GDM1 (cell line): ENCODE data around the gene RPS6KC1.
"Not testable (repeated sequence)": the region's sequence is repeated elsewhere in the genome, so short reads cannot be mapped to it uniquely, and the experiment has no call there.

ENCODE experiments used
- DNase-seq: peaks from one replicate; lab custom pipeline; 2025; lab: John Stamatoyannopoulos, UW

Gene RPS6KC1

DNA sequence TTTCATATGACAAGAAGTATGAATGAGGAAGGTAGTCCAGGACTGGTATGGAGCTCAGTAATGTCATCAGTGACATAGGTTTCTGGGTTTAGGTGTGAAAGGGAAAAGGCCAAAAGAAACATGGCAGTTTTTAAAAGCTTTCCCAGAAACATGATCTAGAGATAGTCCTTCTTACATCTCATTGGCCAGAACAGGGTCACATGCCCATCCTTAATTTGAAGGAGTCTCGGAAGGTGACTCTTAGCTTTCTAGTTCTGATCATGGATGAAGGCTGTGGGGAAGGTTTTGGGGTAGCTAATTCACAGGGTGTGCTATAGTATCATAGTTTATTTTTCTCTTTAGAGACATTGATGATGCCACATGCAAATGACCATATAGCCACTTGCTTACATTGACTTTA is 55.3 kb downstream of the RPS6KC1 start:
- DNase-seq: no peak

DNA sequence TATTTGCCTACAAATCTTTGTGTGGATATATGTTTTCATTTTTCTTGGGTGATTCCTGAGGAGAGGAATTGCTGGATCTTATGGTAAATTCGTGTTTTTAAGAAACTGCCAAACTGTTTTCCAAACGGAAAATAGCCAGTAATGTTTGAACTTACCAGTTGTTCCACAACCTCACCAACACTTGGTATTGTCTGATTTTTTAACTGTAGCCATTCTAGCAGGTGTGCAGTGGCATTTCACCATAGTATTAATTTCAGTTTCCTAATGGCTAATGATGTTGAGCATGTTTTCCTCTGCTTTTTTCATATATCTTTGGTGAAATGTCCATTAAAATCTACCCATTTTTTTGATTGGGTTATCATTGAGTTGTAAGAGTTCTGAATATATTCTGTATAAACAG is 56.6 kb downstream of the RPS6KC1 start:
- DNase-seq: no peak

DNA sequence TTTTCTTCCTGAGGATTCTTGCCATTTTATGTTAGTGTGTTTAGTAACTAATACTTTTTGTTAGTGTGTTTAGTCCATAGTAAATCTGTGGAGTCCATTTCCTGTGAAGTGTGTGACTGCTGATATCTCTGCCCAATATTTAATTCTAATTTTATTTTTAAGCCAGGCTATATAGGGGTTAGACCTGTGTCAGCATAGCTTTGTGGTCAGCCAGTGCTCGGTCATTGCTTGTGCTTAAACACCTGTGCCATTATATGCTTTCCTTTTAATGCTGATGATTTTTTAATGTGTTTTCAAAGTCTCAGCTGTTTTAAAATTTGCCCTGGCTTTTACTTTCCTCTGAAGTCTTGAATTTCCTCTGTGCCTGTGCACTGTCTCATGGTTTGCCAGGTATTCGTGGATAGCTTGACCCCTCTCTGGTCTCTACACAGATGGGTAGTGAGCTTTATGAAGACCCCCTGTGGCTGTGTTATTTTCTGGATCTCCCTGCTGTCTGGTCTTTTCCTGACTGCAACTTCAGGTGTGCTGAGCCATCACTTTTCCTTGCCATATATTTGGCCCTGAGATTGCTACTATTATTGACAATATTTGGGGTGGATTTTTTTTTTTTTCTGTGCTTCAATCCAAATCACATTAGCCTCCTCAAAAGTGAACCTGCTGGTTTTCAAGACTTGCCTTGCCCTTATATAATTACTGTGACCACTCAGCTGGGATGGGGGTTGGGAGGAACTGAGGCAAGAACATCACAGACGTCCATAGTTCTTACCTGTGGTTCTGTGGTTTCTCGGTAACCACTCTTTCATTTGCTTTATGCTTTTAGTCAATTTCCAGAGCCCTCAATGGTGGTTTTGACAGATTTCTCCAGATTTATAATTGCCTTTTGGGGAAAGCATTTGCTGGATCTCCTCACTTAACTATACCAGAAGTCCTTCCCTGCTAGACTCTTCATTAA is 59.6 kb downstream of the RPS6KC1 start:
- no peak for DNase-seq

DNA sequence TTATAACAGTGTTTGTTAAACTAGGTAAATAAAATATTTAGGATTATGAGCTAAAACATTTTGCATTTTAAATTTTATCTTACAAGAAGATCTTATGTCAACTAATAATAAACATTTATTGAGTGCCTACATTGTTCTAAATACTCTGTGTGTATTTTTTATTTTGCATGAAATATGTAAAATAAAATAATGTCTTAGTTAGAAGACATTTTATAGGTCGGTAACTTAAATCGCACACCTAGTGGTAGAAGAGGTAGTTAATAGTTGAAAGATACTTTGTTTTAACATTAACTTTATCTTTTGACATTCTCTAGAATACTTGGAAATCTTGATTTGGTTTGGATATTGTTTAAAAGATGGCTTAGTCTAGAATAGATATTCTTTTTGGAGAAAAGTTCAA is 60.5 kb downstream of the RPS6KC1 start:
- DNase-seq: no peak

DNA sequence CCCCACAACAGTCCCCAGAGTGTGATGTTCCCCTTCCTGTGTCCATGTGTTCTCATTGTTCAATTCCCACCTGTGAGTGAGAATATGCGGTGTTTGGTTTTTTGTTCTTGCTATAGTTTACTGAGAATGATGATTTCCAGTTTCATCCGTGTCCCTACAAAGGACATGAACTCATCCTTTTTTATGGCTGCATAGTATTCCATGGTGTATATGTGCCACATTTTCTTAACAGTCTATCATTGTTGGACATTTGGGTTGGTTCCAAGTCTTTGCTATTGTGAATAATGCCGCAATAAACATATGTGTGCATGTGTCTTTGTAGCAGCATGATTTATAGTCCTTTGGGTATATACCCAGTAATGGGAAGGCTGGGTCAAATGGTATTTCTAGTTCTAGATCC is 61.7 kb downstream of the RPS6KC1 start:
- DNase-seq: not testable (repeated sequence)

DNA sequence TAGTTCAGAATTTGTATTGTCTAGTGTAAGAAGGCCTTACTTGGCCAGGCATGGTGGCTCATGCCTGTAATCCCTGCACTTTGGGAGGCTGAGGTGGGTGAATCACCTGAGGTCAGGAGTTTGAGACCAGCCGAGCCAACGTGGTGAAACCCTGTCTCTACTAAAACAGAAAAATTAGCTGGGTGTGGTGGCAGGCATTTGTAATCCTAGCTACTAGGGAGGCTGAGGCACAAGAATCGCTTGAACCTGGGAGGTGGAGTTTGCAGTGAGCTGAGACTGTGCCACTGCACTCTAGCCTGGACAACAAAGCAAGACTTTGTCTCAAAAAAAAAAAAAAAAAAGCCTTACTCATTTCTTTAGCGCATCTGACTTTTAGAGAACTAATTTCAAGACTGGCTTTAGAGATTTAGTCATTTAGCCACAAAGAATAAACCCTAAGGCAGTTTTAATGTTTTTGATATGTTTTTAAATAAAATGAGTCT is 66.7 kb downstream of the RPS6KC1 start:
- not testable (repeated sequence) for DNase-seq

DNA sequence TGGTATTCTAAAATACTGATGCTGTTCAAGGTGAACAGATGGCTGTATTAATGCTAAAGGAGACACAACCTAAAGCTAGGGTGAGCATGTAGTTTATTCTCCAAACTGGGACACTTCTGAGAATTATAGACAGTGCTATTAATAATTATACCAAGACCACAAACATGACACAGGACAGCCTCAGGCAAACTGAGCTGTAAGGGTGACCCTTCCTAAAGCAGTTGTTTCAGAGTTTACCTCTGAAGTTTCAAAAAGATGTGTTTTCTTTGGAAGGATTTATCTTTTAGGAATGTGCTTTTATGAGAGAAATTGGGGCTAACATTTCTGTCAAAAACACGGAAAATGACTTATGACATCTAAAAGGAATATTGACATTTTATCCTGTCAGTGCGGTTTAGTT is 68.8 kb downstream of the RPS6KC1 start:
- no peak for DNase-seq

DNA sequence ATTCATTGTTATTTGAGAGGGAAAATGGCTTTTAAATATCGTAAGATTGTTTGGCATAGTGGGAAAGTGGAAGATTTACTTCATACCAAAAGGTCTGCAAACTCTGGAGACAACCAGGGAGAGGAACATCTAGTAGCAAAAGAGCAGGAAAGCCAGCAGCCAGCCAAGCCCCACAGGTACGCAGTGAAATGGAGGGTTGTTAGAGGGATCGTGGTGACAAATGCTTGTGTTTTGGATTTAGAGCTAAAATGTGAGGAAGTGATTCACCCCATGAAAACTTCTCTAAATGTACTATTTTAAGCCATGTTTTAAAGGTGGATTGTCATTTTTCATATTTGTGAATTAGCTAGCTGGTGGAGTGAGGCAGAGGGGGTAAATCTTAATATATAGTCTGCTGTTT is 69.3 kb downstream of the RPS6KC1 start:
- no peak for DNase-seq

DNA sequence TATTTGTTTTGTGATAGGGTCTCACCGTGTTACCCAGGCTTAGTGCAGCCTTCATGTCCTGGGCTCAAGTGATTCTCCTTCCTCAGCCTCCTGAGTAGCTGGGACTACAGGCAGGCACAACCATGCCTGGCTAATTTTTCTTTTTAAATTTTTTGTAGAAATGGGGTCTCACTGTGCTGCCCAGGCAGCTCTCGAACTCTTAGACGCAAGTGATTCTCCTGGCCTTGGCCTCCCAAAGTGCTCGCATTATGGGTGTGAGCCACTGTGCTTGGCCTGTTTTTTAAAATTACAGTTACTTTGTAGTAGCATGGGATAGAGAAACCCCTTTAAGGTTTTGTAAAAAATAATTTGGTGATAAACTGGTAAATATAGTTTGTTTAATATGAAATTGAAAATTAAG is 69.9 kb downstream of the RPS6KC1 start:
- no peak for DNase-seq

DNA sequence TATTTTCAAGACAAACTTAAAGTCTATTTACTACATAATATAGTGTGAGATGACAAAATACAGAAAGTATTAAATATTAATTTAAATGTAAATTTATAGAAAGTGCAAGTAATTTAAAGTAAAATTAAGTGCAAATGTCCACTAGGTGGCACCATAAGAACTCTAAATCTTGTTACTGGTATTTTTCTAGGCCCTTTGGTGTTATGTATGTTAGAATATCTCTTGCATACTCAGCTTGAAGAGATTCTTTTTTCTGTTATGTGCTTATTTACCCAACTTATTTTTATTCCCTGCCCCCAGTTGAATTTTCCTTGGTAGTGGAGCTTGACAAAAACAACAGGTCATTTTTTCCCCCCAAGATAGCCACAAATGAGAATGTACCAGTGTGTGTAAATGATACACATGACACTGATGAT is 71.5 kb downstream of the RPS6KC1 start:
- no peak for DNase-seq

DNA sequence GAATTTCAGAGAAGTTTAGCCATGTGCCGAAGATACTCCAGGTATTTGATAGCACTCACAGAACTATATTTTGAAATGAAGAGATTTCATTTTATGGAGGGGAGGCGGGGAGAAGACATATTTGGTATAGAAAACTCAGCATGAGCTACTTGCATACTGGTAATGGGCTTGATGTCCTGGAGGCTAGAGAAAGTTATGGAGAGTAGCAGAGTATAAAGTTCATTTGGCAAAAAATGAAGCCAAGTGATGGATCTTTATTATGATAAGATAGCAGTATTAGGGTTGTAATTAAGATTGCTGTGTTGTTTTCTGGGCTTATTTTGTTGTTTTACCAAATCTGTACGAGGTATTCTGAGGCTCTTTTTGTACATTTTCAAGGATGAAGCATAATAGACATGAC is 72.0 kb downstream of the RPS6KC1 start:
- DNase-seq: no peak

DNA sequence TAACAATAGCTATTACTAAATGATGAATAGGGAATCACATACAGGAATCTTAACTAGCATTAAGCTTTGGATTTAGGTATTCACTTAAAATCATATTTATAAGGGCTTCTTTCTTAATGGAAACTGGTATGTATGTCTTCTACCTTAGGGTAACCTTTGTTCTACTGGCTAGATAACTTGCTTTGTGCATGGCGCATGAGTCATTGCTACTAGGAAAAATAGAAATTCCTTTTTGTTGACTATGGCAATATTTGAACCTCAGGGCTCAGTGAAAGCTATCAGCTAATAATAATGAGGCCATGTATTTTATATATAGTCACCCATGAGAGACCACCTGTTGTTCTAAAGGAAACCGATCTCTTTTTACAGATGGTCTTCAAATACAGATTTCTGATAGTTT is 72.5 kb downstream of the RPS6KC1 start:
- DNase-seq: no peak

DNA sequence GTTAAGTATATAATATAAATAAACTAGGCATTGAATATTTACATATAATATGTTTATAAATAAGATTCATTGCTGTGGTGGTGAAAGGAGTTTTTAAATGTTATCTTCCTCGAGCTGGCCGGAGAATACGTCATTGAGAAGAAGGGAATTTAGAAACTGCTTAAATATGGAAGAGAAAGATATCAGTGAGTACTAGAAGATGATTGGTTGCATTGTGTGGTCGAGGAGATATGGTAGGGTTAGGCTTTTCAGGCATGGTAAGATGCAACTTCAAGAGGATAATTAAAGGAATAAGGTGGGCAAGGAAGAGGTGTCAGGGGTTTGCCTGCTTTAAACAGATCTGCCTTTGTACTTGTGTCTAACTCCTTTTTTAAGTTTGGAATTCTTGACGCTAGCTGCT is 73.5 kb downstream of the RPS6KC1 start:
- DNase-seq: no peak

DNA sequence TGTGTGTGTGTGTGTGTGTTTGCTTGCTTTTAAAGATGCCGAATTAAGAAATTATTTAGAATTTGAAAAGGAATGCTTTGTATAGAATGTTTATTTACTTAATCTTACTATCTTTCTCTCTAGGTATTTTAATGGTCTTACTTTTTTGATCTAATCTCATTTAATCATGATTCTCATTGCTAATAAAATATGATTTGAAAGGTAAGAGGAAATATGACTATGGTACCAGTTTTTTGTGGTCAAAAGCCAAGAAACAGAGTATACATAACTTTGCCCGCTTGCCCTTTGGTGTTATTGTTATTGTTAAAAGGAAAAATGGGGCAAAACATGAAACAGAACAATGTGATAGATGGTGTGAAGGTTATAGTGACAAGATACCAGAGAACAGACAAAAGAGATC is 74.6 kb downstream of the RPS6KC1 start:
- no peak for DNase-seq

DNA sequence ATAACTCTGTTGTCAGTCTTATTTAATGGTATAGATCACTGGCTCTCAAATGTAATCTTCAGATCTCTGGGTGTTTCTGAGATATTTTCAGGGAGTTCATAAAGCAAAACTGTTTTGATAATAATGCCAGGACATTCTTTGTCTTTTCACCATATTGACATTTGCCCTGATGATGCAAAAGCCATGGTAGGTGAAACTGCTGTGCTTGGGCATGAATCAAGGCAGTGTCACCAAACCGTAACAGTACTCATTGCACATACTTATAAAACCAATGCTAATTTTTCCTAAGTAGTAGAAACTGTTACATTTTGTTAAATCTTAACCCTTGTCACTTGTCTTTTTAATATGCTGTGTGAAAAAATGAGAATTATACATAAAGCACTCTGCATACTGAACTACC is 76.0 kb downstream of the RPS6KC1 start:
- DNase-seq: no peak

DNA sequence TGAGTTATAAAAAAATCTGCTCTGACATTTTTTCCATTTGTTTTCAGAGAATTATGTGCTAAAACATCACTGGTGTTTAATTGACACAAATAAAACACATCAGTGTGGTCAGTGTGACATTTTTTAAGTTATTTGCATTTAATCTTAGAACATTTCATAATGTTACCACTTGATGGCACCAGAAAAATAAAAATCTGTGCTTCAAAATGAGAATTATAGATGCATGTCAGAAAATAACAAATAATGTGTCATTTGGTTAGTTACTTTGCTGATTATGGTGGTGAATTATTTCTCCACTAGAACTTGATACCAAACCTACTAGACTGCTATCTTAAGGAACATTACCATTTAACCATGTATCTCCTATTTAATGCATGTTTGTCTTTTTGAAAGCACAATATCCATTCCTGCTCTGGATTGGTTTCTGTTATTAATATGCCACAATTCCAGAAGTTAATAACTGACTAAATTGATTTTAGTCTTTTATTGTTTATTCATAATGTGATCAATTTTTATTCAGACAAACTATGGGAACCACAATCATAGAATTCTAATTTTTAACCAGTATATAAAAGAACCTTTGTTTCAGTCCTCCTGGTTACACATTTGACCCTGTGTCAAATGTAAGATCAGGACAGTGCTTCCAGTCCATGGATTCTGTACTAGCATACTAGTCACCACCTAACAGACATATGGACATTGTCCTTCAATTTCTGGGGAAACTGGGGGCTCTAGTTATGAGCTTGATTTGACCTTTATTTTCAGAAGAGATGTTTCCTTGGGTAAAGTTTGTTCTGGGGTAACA is 81.0 kb downstream of the RPS6KC1 start:
- no peak for DNase-seq

DNA sequence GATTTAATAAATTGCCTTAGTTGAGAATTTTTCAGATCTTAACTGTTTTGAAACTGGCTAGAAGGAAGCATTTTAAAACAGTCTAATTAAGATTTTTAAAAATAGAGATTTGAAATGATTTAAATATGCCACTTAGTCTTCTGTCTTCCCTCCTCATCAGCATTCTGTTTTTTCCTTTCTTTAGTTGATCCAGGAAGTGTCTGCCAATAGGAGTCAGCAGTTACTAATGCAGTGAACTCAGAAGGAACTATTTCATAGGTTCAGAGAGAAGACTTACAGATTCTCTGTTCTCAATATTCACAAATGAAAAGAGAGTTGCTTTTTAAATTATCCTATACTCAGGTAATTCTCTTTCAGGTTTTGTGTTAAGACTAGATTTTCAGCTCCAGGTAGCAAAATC is 84.5 kb downstream of the RPS6KC1 start:
- DNase-seq: no peak

DNA sequence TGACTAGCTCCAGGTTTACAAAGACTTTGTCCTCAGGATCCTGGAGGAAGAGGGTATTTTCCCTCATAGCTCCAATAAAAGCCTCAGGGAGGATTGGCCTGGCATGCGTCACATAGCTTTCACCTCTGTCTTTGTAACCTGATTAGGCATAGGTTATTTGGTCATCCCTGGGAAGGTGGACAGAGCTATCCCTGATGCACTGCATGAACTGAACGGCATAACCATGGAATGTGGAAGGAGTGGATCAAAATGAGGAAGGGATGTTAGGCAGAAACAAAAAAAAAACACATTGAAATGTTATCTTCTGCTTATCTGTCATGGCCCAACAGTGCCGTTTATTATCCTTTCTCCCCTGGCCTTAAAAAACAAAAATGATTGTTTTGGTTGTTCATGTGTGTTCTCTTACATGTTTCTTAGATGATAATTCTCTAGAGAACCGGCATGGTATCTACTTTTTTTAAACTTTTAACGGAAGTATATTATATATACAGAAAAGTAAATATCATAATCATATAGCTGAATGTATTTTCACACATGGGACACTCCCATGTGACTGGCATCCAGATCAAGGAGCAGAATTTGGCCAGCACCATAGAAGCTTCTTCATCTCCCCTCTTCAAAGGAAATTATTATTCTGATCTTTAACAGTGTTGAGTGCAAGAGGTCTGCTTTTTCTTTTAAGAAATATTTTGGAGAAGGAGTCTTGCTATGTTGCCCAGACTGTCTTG is 85.3 kb downstream of the RPS6KC1 start:
- DNase-seq: no peak

DNA sequence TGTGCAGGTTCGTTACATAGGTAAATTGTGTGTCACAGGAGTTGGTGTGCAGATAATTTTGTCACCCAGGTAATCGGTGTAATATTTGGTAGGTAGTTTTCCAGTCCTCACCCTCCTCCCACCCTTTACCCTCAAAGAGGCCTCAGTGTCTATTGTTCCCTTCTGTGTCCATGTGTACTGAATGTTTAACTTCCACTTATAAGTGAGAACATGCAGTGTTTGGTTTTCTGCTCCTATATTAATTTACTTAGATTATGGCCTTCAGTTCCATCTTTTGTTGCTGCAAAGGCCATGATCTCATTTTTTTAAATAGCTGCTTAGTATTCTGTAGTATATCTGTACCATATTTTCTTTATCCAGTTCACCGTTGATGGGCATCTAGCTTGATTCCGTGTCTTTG is 87.3 kb downstream of the RPS6KC1 start:
- DNase-seq: no peak

DNA sequence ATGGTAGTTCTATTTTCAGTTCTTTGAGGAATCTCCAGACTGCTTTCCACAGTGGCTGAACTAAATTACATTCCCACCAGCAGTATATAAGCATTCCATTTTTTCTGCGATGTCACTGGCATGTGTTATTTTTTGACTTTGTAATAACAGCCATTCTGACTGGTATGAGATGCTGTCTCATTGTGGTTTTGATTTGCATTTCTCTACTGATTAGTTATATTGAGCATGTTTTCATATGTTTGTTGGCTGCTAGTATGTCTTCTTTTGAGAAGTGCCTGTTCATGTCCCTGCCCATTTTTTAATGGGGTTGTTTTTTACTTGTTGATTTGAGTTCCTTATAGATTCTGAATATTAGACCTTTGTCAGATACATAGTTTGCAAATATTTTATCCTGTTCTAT is 87.9 kb downstream of the RPS6KC1 start:
- no peak for DNase-seq

DNA sequence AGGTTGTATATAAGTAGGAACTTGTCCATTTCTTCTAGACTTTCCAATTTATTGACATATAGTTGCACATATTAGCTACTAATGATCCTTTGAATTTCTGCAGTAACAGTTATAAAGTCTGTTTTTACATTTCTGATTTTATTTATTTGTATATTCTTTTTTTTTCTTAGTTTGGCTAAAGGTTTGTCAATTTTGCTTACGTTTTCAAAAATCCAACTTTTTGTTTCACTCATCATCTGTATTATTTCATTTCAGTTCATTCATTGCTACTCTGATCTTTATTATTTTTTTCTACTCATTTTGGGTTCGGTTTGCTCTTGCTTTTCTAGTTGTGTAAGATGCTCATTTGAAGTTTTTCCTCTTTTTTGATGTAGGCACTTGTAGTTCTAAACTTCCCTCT is 97.9 kb downstream of the RPS6KC1 start:
- DNase-seq: no peak

DNA sequence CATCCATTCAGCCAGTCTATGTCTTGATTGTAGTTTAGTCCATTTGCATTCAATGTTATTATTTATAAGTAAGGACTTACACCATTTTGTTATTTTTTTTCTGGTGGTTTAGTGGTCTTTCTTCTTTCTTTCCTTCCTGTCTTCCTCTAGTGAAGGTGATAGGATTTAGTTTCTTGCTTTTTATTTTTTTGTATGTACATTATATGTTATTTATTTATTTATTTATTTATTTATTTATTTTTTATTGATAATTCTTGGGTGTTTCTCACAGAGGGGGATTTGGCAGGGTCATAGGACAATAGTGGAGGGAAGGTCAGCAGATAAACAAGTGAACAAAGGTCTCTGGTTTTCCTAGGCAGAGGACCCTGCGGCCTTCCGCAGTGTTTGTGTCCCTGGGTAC is 99.0 kb downstream of the RPS6KC1 start:
- not testable (repeated sequence) for DNase-seq
